Stimulated activated naive CD8-positive, alpha-beta T cell treated with anti-CD3 and anti-CD28 coated beads, Interleukin-15, Interleukin-2, amounts not matched to agents 100 ng/mL and 50 ng/mL, for 24 hours (primary cell): ENCODE data around the gene A2ML1.

ENCODE experiments used
- H3K27ac Mint-ChIP-seq: one replicate; pipeline ENCODE4 v1.8.0; 2021; ENCODE audit warnings: mild to moderate bottlenecking, mixed read lengths
- H3K27me3 Mint-ChIP-seq: one replicate; pipeline ENCODE4 v1.8.0; 2021; ENCODE audit warnings: mixed read lengths
- H3K36me3 Mint-ChIP-seq: one replicate; pipeline ENCODE4 v1.8.0; 2021; ENCODE audit warnings: low read depth, mixed read lengths
- H3K4me1 Mint-ChIP-seq: one replicate; pipeline ENCODE4 v1.8.0; 2021; ENCODE audit warnings: low read depth, mixed read lengths
- H3K4me3 Mint-ChIP-seq: one replicate; pipeline ENCODE4 v1.8.0; 2021; ENCODE audit warnings: mild to moderate bottlenecking, mixed read lengths
- H3K9me3 Mint-ChIP-seq: one replicate; pipeline ENCODE4 v1.8.0; 2021; ENCODE audit warnings: mixed read lengths

The A2ML1 gene

GRCh38 chr12:8860165-8860961 is 37.9 kb downstream of the A2ML1 start:
- Mint-ChIP-seq H3K4me3 (no peak overlapping the region), H3K27me3 (no peaks in the 10 kb centered on the region), H3K4me1 (no peaks in the 10 kb centered on the region), H3K36me3 (no peaks in the 10 kb centered on the region), H3K27ac (no peak overlapping the region), H3K9me3 (no peaks in the 10 kb centered on the region)

GRCh38 chr12:8866429-8866828 is 44.0 kb downstream of the A2ML1 start:
- Mint-ChIP-seq H3K4me3 (no peak overlapping the region), H3K4me1 (no peaks in the 10 kb centered on the region), H3K27me3 (no peaks in the 10 kb centered on the region), H3K9me3 (no peaks in the 10 kb centered on the region), H3K36me3 (no peaks in the 10 kb centered on the region), H3K27ac (no peak overlapping the region)

GRCh38 chr12:8867009-8867408 is 44.6 kb downstream of the A2ML1 start:
- no peaks in the 10 kb centered on the region for H3K4me1 Mint-ChIP-seq
- H3K36me3 Mint-ChIP-seq = no peaks in the 10 kb centered on the region
- no peaks in the 10 kb centered on the region for H3K9me3 Mint-ChIP-seq
- H3K27me3 Mint-ChIP-seq = no peaks in the 10 kb centered on the region
- H3K27ac Mint-ChIP-seq = no peak overlapping the region
- H3K4me3 Mint-ChIP-seq = no peak overlapping the region

GRCh38 chr12:8867786-8868185 is 45.4 kb downstream of the A2ML1 start:
- no peaks in the 10 kb centered on the region for H3K36me3 Mint-ChIP-seq
- no peaks in the 10 kb centered on the region for H3K9me3 Mint-ChIP-seq
- H3K27me3 Mint-ChIP-seq = no peaks in the 10 kb centered on the region
- H3K4me1 Mint-ChIP-seq = no peaks in the 10 kb centered on the region
- H3K27ac Mint-ChIP-seq = no peak overlapping the region
- no peak overlapping the region for H3K4me3 Mint-ChIP-seq

- Mint-ChIP-seq H3K9me3 (no peaks in the 10 kb centered on the region), H3K27ac (no peak overlapping the region), H3K4me3 (no peak overlapping the region), H3K4me1 (no peaks in the 10 kb centered on the region), H3K27me3 (no peaks in the 10 kb centered on the region), H3K36me3 (no peaks in the 10 kb centered on the region)
These were observed 48.2 kb downstream of the A2ML1 start for GRCh38 chr12:8870586-8870985.

- Mint-ChIP-seq H3K36me3 (no peaks in the 10 kb centered on the region), H3K27me3 (no peaks in the 10 kb centered on the region), H3K27ac (no peak overlapping the region), H3K9me3 (no peaks in the 10 kb centered on the region), H3K4me3 (no peak overlapping the region), H3K4me1 (no peaks in the 10 kb centered on the region)
These were observed 48.6 kb downstream of the A2ML1 start for GRCh38 chr12:8871068-8871467.

- Mint-ChIP-seq H3K27me3 (no peaks in the 10 kb centered on the region), H3K9me3 (no peaks in the 10 kb centered on the region), H3K4me3 (no peak overlapping the region), H3K27ac (no peak overlapping the region), H3K36me3 (no peaks in the 10 kb centered on the region), H3K4me1 (no peaks in the 10 kb centered on the region)
These were observed 54.5 kb downstream of the A2ML1 start for GRCh38 chr12:8876887-8877286.

- H3K27ac Mint-ChIP-seq = no peak overlapping the region
- H3K9me3 Mint-ChIP-seq = peaks cover 3% of the 10 kb centered on the region
- no peaks in the 10 kb centered on the region for H3K27me3 Mint-ChIP-seq
- peaks cover 7% of the 10 kb centered on the region for H3K4me1 Mint-ChIP-seq
- no peaks in the 10 kb centered on the region for H3K36me3 Mint-ChIP-seq
- H3K4me3 Mint-ChIP-seq = no peak overlapping the region
These were observed 64.3 kb downstream of the A2ML1 start for GRCh38 chr12:8886502-8887284.

- Mint-ChIP-seq H3K27ac (no peak overlapping the region), H3K36me3 (no peaks in the 10 kb centered on the region), H3K4me3 (no peak overlapping the region), H3K27me3 (no peaks in the 10 kb centered on the region), H3K4me1 (peaks cover 7% of the 10 kb centered on the region), H3K9me3 (peaks cover 3% of the 10 kb centered on the region)
These were observed 64.9 kb downstream of the A2ML1 start for GRCh38 chr12:8887285-8887715.

GRCh38 chr12:8890313-8891085 is 68.1 kb downstream of the A2ML1 start:
- Mint-ChIP-seq H3K36me3 (no peaks in the 10 kb centered on the region), H3K4me1 (peaks cover 17% of the 10 kb centered on the region), H3K27ac (peak overlapping the region; percentile 1), H3K9me3 (no peaks in the 10 kb centered on the region), H3K4me3 (peak overlapping the region; percentile 83), H3K27me3 (no peaks in the 10 kb centered on the region)

- no peak overlapping the region for H3K4me3 Mint-ChIP-seq
These were observed 69.6 kb downstream of the A2ML1 start for GRCh38 chr12:8891976-8892375.

GRCh38 chr12:8894378-8894777 is 72.0 kb downstream of the A2ML1 start:
- Mint-ChIP-seq H3K4me1 (peaks cover 17% of the 10 kb centered on the region), H3K27ac (no peak overlapping the region), H3K9me3 (no peaks in the 10 kb centered on the region), H3K4me3 (no peak overlapping the region), H3K36me3 (no peaks in the 10 kb centered on the region), H3K27me3 (no peaks in the 10 kb centered on the region)

More at GRCh38 chr12:8891976-8892375, 69.6 kb downstream of the A2ML1 start:
- Mint-ChIP-seq H3K9me3 (no peaks in the 10 kb centered on the region), H3K4me1 (peaks cover 17% of the 10 kb centered on the region), H3K27me3 (no peaks in the 10 kb centered on the region), H3K36me3 (no peaks in the 10 kb centered on the region), H3K27ac (no peak overlapping the region)

- peaks cover 17% of the 10 kb centered on the region for H3K4me1 Mint-ChIP-seq
- no peak overlapping the region for H3K4me3 Mint-ChIP-seq
- H3K36me3 Mint-ChIP-seq = no peaks in the 10 kb centered on the region
- no peaks in the 10 kb centered on the region for H3K9me3 Mint-ChIP-seq
- no peak overlapping the region for H3K27ac Mint-ChIP-seq
- H3K27me3 Mint-ChIP-seq = no peaks in the 10 kb centered on the region
These were observed 72.6 kb downstream of the A2ML1 start for GRCh38 chr12:8894986-8895385.

GRCh38 chr12:8897081-8897480 is 74.7 kb downstream of the A2ML1 start:
- Mint-ChIP-seq H3K4me3 (no peak overlapping the region), H3K9me3 (no peaks in the 10 kb centered on the region), H3K36me3 (no peaks in the 10 kb centered on the region), H3K27me3 (no peaks in the 10 kb centered on the region), H3K27ac (no peak overlapping the region), H3K4me1 (peaks cover 10% of the 10 kb centered on the region)

- peaks cover 15% of the 10 kb centered on the region for H3K4me1 Mint-ChIP-seq
- no peaks in the 10 kb centered on the region for H3K27me3 Mint-ChIP-seq
- no peaks in the 10 kb centered on the region for H3K36me3 Mint-ChIP-seq
- no peak overlapping the region for H3K4me3 Mint-ChIP-seq
- H3K27ac Mint-ChIP-seq = peak overlapping the region; percentile 27
- H3K9me3 Mint-ChIP-seq = no peaks in the 10 kb centered on the region
These were observed 77.4 kb downstream of the A2ML1 start for GRCh38 chr12:8899830-8900229.
